B cell (primary cell): ENCODE measurements around the gene PSME3. TPM values are rescaled to one million over a fixed set of nuclear protein-coding genes. Genes with fewer than 3 reads are reported as not detected.

ENCODE experiments used
- ATAC-seq: fragments of 200-7000 bp; cut with Tn5 transposase; one replicate; pipeline ENCODE4 v1.10.0; 2021; ENCODE audit warnings: low read depth, mild to moderate bottlenecking, moderate number of reproducible peaks, moderate library complexity
- CTCF ChIA-PET: fragments of 350-600 bp; sonication (Branson Sonifier 250); formaldehyde crosslinking; loops from one replicate; lab custom pipeline; 2021; ENCODE audit warnings: antibody characterized with exemption, inconsistent platforms; lab: Charles Lee
- POLR2A ChIA-PET: fragments of 350-600 bp; sonication (Branson Sonifier 250); formaldehyde crosslinking; loops from one replicate; lab custom pipeline; 2021; ENCODE audit warnings: antibody characterized with exemption; lab: Charles Lee
- DNase-seq: peaks from one replicate; pipeline ENCODE4 v3.0.0; 2013
- H2AFZ ChIP-seq: 2 replicates; pipeline ENCODE4 v1.6.1; 2012; ENCODE audit warnings: mild to moderate bottlenecking, low read depth, low read length; ENCODE audit not compliant: insufficient read depth, poor library complexity, severe bottlenecking
- H3K27ac ChIP-seq, 2 donors: 1 replicate in 1 of 2; 2 replicates in 1 of 2; pipeline ENCODE4 v1.5.1; 2012 to 2013; ENCODE audit warnings: low read length in 2 of 2, mild to moderate bottlenecking in 2 of 2, moderate library complexity in 1 of 2
- H3K27me3 ChIP-seq, 4 experiments: fragments of 200-600 bp in 1 of 4; sonication (generic) in 1 of 4; replicated peaks in 1 of 4; 1 replicate in 2 of 4; 2 replicates in 2 of 4; pipeline versions ENCODE4 v1.6.1 to v1.7.0; 2013 to 2016; ENCODE audit warnings: low read length in 3 of 4, mild to moderate bottlenecking in 2 of 4, mixed read lengths in 1 of 4, moderate library complexity in 1 of 4; ENCODE audit not compliant: insufficient read depth in 4 of 4, control insufficient read depth in 3 of 4; ENCODE audit errors: control extremely low read depth in 1 of 4
- H3K36me3 ChIP-seq, 2 experiments: replicated peaks in 1 of 2; 1 replicate in 1 of 2; 2 replicates in 1 of 2; pipeline versions ENCODE4 v1.6.1 to v1.7.1; 2013; ENCODE audit warnings: low read length in 1 of 2; ENCODE audit not compliant: insufficient read depth in 2 of 2, control insufficient read depth in 1 of 2; ENCODE audit errors: control extremely low read depth in 1 of 2, extremely low read depth in 1 of 2
- H3K4me1 ChIP-seq, 2 donors: fragments of 200-600 bp in 1 of 2; sonication (generic) in 1 of 2; 1 replicate in 1 of 2; 2 replicates in 1 of 2; pipeline versions ENCODE4 v1.5.1 to v1.6.1; 2013 to 2017; ENCODE audit warnings: low read length in 2 of 2; ENCODE audit not compliant: control insufficient read depth in 2 of 2, insufficient read depth in 2 of 2
- H3K4me2 ChIP-seq: replicated peaks from 2 replicates; pipeline ENCODE3; 2012; ENCODE audit warnings: mild to moderate bottlenecking, low read depth, low read length; ENCODE audit not compliant: poor library complexity, severe bottlenecking
- H3K4me3 ChIP-seq, 5 experiments: fragments of 200-600 bp in 1 of 5; sonication (generic) in 1 of 5; 1 replicate in 3 of 5; 2 replicates in 2 of 5; pipeline versions ENCODE4 v1.5.1 to v1.7.0; 2011 to 2016; ENCODE audit warnings: low read length in 4 of 5, mild to moderate bottlenecking in 4 of 5, low read depth in 2 of 5, control low read depth in 1 of 5, moderate library complexity in 1 of 5; ENCODE audit not compliant: insufficient read depth in 1 of 5; ENCODE audit errors: control extremely low read depth in 1 of 5, extremely low read depth in 1 of 5
- H3K79me2 ChIP-seq: fragments of 200-600 bp; sonication (generic); one replicate; pipeline ENCODE4 v1.6.0; 2016; ENCODE audit warnings: low read length; ENCODE audit not compliant: control insufficient read depth, insufficient read depth
- H3K9ac ChIP-seq: fragments of 200-600 bp; sonication (generic); 2 replicates; pipeline ENCODE4 v1.6.1; 2017; ENCODE audit warnings: mild to moderate bottlenecking, low read length, moderate library complexity
- H3K9me3 ChIP-seq, 3 donors: one replicate each; pipeline versions ENCODE4 v1.6.1 to v1.7.1; 2013; ENCODE audit warnings: low read length in 2 of 3; ENCODE audit not compliant: control insufficient read depth in 2 of 3, insufficient read depth in 1 of 3; ENCODE audit errors: control extremely low read depth in 1 of 3
- H4K20me1 ChIP-seq: 2 replicates; pipeline ENCODE4 v1.6.0; 2012; ENCODE audit warnings: mild to moderate bottlenecking, low read length; ENCODE audit not compliant: insufficient read depth, control insufficient read depth, poor library complexity, severe bottlenecking
- H3K27ac Mint-ChIP-seq: one replicate; pipeline ENCODE4 v1.8.0; 2021; ENCODE audit warnings: mixed read lengths
- H3K27me3 Mint-ChIP-seq: one replicate; pipeline ENCODE4 v1.8.0; 2021; ENCODE audit warnings: mixed read lengths
- H3K4me1 Mint-ChIP-seq: one replicate; pipeline ENCODE4 v1.8.0; 2021; ENCODE audit warnings: mixed read lengths
- H3K4me3 Mint-ChIP-seq: one replicate; pipeline ENCODE4 v1.8.0; 2021; ENCODE audit warnings: mixed read lengths
- H3K9me3 Mint-ChIP-seq: one replicate; pipeline ENCODE4 v1.8.0; 2022; ENCODE audit warnings: mixed read lengths; ENCODE audit not compliant: insufficient read depth
- EZH2 ChIP-seq: IDR thresholded peaks from 2 replicates; pipeline ENCODE4 v1.6.1; 2012; ENCODE audit warnings: borderline replicate concordance, low read depth, mild to moderate bottlenecking, moderate library complexity, low read length; ENCODE audit not compliant: insufficient read depth, poor library complexity, severe bottlenecking
- WGBS: methylation state at CpG from one replicate; pipeline ENCODE4 v1.1.5; 2013; ENCODE audit warnings: missing lambda C conversion rate; ENCODE audit not compliant: insufficient coverage; 5-methylcytosine and 5-hydroxymethylcytosine counted together
- intact Hi-C: fragments of 100-400 bp; cut with micrococcal nuclease; formaldehyde crosslinking; loops from one replicate; pipeline ENCODE4 v1.10.0; 2022
- polyA plus RNA-seq: library from polyadenylated mRNA; depleted of rRNA; stranded (reverse); fragments of >200 nt; gene quantifications from 2 replicates; pipeline ENCODE4 v1.2.3, GENCODE V29; 2012
- total RNA-seq, 2 donors: library from RNA; stranded (reverse); fragments of 120-200 nt in 1 of 2; gene quantifications; 1 replicate in 1 of 2; 2 replicates in 1 of 2; pipeline versions ENCODE4 v1.2.3 to v1.2.4, GENCODE V29; 2013 to 2022
- TF ChIP-seq, protein P1 (sequence below): fragments of 200-600 bp; IDR thresholded peaks from one replicate; pipeline ENCODE4 v1.8.0; 2022; ENCODE audit warnings: antibody characterized with exemption, mild to moderate bottlenecking

Gene PSME3
- total and polyA plus RNA-seq, 2 donors (not counting 1 experiment from before 2014, with no cell fraction given): 43.4 to 76.2 TPM

DNA sequence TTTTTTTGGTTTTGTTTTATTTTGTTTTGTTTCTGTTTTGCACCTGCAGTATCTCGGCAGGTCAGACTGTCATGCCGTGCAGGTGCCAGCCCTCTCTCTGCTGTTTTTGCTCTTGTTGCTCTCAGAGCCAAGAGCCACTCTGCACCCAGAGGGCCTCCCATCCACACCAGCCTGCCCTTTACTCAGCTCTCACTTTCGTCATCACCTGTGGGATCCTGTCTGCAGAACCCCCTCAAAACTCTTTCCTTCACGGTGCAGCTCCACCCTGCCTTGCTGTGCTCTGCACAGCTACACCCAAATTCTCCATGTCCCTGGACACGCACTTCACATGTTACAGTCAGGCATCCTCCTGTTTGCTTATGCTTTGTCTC is 20.4 kb downstream of the PSME3 start:
- WGBS: 81% methylated on average over 5 of the region's 5 CpGs

DNA sequence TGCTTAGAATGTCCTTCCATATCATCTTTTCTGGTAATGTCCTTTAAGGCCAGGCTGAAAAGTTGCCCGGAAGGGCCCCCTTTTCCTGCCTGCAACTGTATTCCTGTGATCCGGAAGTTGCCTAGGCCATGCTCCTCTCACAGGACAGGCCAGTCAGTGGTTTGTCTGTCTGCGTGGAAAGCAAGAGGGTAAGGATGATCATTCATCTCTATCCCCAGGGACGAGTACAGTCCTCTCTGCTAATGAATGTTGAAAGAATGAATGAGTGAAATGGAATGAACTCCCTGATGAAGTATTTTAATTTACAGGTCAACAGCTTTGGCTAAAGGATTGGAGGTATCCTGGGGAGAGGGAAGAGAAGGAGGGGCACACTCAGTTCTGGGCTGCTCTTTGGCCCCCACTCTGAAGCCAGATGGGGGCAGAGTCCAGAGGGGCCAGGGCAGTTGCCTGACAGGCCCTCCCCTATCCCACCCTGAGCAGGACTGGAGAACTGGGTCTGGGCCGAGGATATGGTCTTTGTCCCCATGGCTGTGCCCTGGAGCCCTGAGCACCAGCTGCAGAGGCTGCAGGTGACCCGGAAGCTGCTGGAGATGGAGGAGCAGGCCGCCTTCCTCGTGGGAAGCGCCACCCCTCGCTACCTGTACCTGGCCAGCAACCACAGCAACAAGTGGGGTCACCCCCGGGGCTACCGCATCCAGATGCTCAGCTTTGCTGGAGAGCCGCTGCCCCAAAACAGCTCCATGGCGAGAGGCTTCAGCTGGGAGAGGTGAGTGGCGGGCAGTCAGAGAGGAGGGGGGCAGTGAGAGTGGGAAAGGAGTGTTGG is 21.0 kb downstream of the PSME3 start:
- H3K4me3 Mint-ChIP-seq: no peak overlapping the region
- 95% methylated on average over 13 of the region's 15 CpGs for WGBS
- H3K27ac ChIP-seq: no peak overlapping the region
- H3K36me3 ChIP-seq: no peaks in the 10 kb centered on the region
- no peak overlapping the region for H3K4me3 ChIP-seq
- no peaks in the 10 kb centered on the region for H3K9me3 ChIP-seq
- H3K27me3 Mint-ChIP-seq: no peaks in the 10 kb centered on the region
- TF ChIP-seq, protein P1, sequence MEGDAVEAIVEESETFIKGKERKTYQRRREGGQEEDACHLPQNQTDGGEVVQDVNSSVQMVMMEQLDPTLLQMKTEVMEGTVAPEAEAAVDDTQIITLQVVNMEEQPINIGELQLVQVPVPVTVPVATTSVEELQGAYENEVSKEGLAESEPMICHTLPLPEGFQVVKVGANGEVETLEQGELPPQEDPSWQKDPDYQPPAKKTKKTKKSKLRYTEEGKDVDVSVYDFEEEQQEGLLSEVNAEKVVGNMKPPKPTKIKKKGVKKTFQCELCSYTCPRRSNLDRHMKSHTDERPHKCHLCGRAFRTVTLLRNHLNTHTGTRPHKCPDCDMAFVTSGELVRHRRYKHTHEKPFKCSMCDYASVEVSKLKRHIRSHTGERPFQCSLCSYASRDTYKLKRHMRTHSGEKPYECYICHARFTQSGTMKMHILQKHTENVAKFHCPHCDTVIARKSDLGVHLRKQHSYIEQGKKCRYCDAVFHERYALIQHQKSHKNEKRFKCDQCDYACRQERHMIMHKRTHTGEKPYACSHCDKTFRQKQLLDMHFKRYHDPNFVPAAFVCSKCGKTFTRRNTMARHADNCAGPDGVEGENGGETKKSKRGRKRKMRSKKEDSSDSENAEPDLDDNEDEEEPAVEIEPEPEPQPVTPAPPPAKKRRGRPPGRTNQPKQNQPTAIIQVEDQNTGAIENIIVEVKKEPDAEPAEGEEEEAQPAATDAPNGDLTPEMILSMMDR: no peak
- TF ChIP-seq EZH2: no peak
- intact Hi-C loops: no loop called here
- no peak overlapping the region for H3K27ac Mint-ChIP-seq
- no peaks in the 10 kb centered on the region for H3K4me1 Mint-ChIP-seq
- no peaks in the 10 kb centered on the region for H3K79me2 ChIP-seq
- no peak overlapping the region for H2AFZ ChIP-seq
- POLR2A ChIA-PET: no interaction called here
- DNase-seq (no peak), ATAC-seq (no peak)
- no peaks in the 10 kb centered on the region for H3K9me3 Mint-ChIP-seq
- H3K4me2 ChIP-seq: no peak overlapping the region
- no peaks in the 10 kb centered on the region for H4K20me1 ChIP-seq
- peaks cover 0 to 6% (median 0%) of the 10 kb centered on the region in 4 experiments for H3K27me3 ChIP-seq
- no peak overlapping the region for H3K9ac ChIP-seq
- CTCF ChIA-PET: no interaction called here
- H3K4me1 ChIP-seq: no peaks in the 10 kb centered on the region

More for the DNA sequence above, 20.4 kb downstream of the PSME3 start:
- Histone ChIP-seq H2AFZ (no peak overlapping the region), H4K20me1 (no peaks in the 10 kb centered on the region), H3K79me2 (no peaks in the 10 kb centered on the region), H3K9ac (no peak overlapping the region), H3K9me3 (no peaks in the 10 kb centered on the region), H3K36me3 (no peaks in the 10 kb centered on the region), H3K4me1 (no peaks in the 10 kb centered on the region), H3K4me3 (no peak overlapping the region), H3K27me3 (peaks cover 0 to 6% (median 0%) of the 10 kb centered on the region in 4 experiments), H3K4me2 (no peak overlapping the region), H3K27ac (no peak overlapping the region)
- no peaks in the 10 kb centered on the region for H3K27me3 Mint-ChIP-seq
- no peak overlapping the region for H3K4me3 Mint-ChIP-seq
- H3K4me1 Mint-ChIP-seq: no peaks in the 10 kb centered on the region
- POLR2A ChIA-PET: no interaction called here
- CTCF ChIA-PET: no interaction called here
- H3K27ac Mint-ChIP-seq: no peak overlapping the region
- ATAC-seq: no peak
- DNase-seq: no peak
- TF ChIP-seq, protein P1: no peak
- TF ChIP-seq EZH2: no peak
- no peaks in the 10 kb centered on the region for H3K9me3 Mint-ChIP-seq
- intact Hi-C loops: no loop called here
